H9 (cell line): ENCODE data around the gene GPR137B. TPM values are rescaled to one million over a fixed set of nuclear protein-coding genes. Genes with fewer than 3 reads are reported as not detected.
"Not testable (repeated sequence)": the region's sequence is repeated elsewhere in the genome, so short reads cannot be mapped to it uniquely, and the experiment has no call there.

Source experiments
- DNase-seq: peaks from one replicate; pipeline ENCODE4 v3.0.0-alpha.2; 2017
- H2AFZ ChIP-seq: one replicate; pipeline ENCODE4 v1.6.1; 2013; ENCODE audit warnings: mild to moderate bottlenecking, low read length, control low read depth, moderate library complexity
- H2AK5ac ChIP-seq: 2 replicates; pipeline ENCODE4 v1.6.1; 2013; ENCODE audit warnings: low read length, control low read depth, mixed read lengths; ENCODE audit not compliant: insufficient read length
- H2BK120ac ChIP-seq: one replicate; pipeline ENCODE4 v1.6.1; 2013; ENCODE audit warnings: low read depth, mild to moderate bottlenecking, low read length, control low read depth, inconsistent platforms; ENCODE audit not compliant: poor library complexity, severe bottlenecking
- H2BK12ac ChIP-seq: 2 replicates; pipeline ENCODE4 v1.6.1; 2013; ENCODE audit warnings: low read length, control low read depth, mixed read lengths, low read depth; ENCODE audit not compliant: insufficient read length
- H2BK15ac ChIP-seq: 2 replicates; pipeline ENCODE4 v1.6.1; 2013; ENCODE audit warnings: low read depth, low read length, control low read depth
- H2BK20ac ChIP-seq: one replicate; pipeline ENCODE4 v1.6.1; 2013; ENCODE audit warnings: low read depth, mild to moderate bottlenecking, low read length, control low read depth, inconsistent platforms; ENCODE audit not compliant: poor library complexity, severe bottlenecking
- H2BK5ac ChIP-seq: 2 replicates; pipeline ENCODE4 v1.6.1; 2013; ENCODE audit warnings: low read length, control low read depth, mixed read lengths; ENCODE audit not compliant: insufficient read length
- H3K14ac ChIP-seq: 2 replicates; pipeline ENCODE4 v1.6.1; 2013; ENCODE audit warnings: low read length, control low read depth; ENCODE audit not compliant: insufficient read depth
- H3K18ac ChIP-seq: 2 replicates; pipeline ENCODE4 v1.6.1; 2013; ENCODE audit warnings: low read depth, mild to moderate bottlenecking, mixed read lengths, low read length, control low read depth; ENCODE audit not compliant: insufficient read length
- H3K23ac ChIP-seq: 2 replicates; pipeline ENCODE4 v1.6.1; 2013; ENCODE audit warnings: low read length, control low read depth, mixed read lengths, low read depth; ENCODE audit not compliant: insufficient read length
- H3K23me2 ChIP-seq: 2 replicates; pipeline ENCODE4 v1.6.1; 2013; ENCODE audit warnings: low read depth, mild to moderate bottlenecking, mixed read lengths, low read length, control low read depth; ENCODE audit not compliant: insufficient read length, poor library complexity, severe bottlenecking
- H3K27ac ChIP-seq: 2 replicates; pipeline ENCODE4 v1.5.1; 2013; ENCODE audit warnings: low read length, control low read depth, mixed read lengths, low read depth; ENCODE audit not compliant: insufficient read length
- H3K27me3 ChIP-seq: 2 replicates; pipeline ENCODE4 v1.6.1; 2013; ENCODE audit warnings: low read length, control low read depth, inconsistent platforms; ENCODE audit not compliant: insufficient read depth
- H3K4ac ChIP-seq: 2 replicates; pipeline ENCODE4 v1.6.1; 2013; ENCODE audit warnings: low read depth, mild to moderate bottlenecking, control low read depth, inconsistent platforms, low read length, moderate library complexity
- H3K4me1 ChIP-seq: 2 replicates; pipeline ENCODE4 v1.6.1; 2013; ENCODE audit warnings: low read length, control low read depth, inconsistent platforms; ENCODE audit not compliant: insufficient read depth
- H3K4me2 ChIP-seq: 2 replicates; pipeline ENCODE4 v1.6.1; 2013; ENCODE audit warnings: low read length, control low read depth, mixed read lengths; ENCODE audit not compliant: insufficient read length, insufficient read depth
- H3K56ac ChIP-seq: 2 replicates; pipeline ENCODE4 v1.6.1; 2013; ENCODE audit warnings: low read depth, mild to moderate bottlenecking, mixed read lengths, low read length, control low read depth; ENCODE audit not compliant: insufficient read length
- H3K79me1 ChIP-seq: 2 replicates; pipeline ENCODE4 v1.6.1; 2013; ENCODE audit warnings: low read depth, mild to moderate bottlenecking, moderate library complexity, low read length, control low read depth, inconsistent platforms; ENCODE audit not compliant: insufficient read depth, poor library complexity, severe bottlenecking
- H3K79me2 ChIP-seq: 2 replicates; pipeline ENCODE4 v1.6.1; 2013; ENCODE audit warnings: low read length, control low read depth, inconsistent platforms; ENCODE audit not compliant: insufficient read depth
- H3K9ac ChIP-seq: 2 replicates; pipeline ENCODE4 v1.6.1; 2013; ENCODE audit warnings: low read length, control low read depth, mixed read lengths; ENCODE audit not compliant: insufficient read length; ENCODE audit errors: extremely low read depth
- H3K9me3 ChIP-seq: one replicate; pipeline ENCODE4 v1.6.1; 2013; ENCODE audit warnings: low read depth, low read length, inconsistent platforms; ENCODE audit not compliant: control insufficient read depth
- H3T11ph ChIP-seq: one replicate; pipeline ENCODE4 v1.6.1; 2013; ENCODE audit warnings: mild to moderate bottlenecking, low read length, control low read depth, inconsistent platforms
- H4K20me1 ChIP-seq: one replicate; pipeline ENCODE4 v1.6.1; 2013; ENCODE audit not compliant: control insufficient read depth, insufficient read length, insufficient read depth
- H4K5ac ChIP-seq: 2 replicates; pipeline ENCODE4 v1.6.1; 2013; ENCODE audit warnings: low read depth, mild to moderate bottlenecking, mixed read lengths, low read length, control low read depth; ENCODE audit not compliant: insufficient read length
- H4K8ac ChIP-seq: replicated peaks from 2 replicates; pipeline ENCODE4 v1.6.1; 2013; ENCODE audit warnings: low read length, control low read depth, mixed read lengths, low read depth; ENCODE audit not compliant: insufficient read length
- H4K91ac ChIP-seq: 2 replicates; pipeline ENCODE4 v1.6.1; 2013; ENCODE audit warnings: low read depth, mild to moderate bottlenecking, moderate library complexity, mixed read lengths, low read length, control low read depth; ENCODE audit not compliant: insufficient read length
- H3K27ac Mint-ChIP-seq, 3 experiments: 2 replicates in 2 of 3; 3 replicates in 1 of 3; pipeline ENCODE4 v1.8.0; 2020 to 2021; ENCODE audit warnings: mixed read lengths in 3 of 3, mild to moderate bottlenecking in 1 of 3, moderate library complexity in 1 of 3
- H3K27me3 Mint-ChIP-seq: 2 replicates; pipeline ENCODE4 v1.8.0; 2021; ENCODE audit warnings: low read depth, mild to moderate bottlenecking, moderate library complexity, mixed read lengths
- H3K36me3 Mint-ChIP-seq, 3 experiments: 2 replicates in 2 of 3; 3 replicates in 1 of 3; pipeline ENCODE4 v1.8.0; 2020 to 2021; ENCODE audit warnings: low read depth in 3 of 3, mixed read lengths in 3 of 3; ENCODE audit not compliant: insufficient read depth in 1 of 3
- H3K4me1 Mint-ChIP-seq, 2 experiments: 2 replicates each; pipeline ENCODE4 v1.8.0; 2020; ENCODE audit warnings: mixed read lengths in 2 of 2
- H3K4me3 Mint-ChIP-seq, 2 experiments: 2 replicates in 1 of 2; 3 replicates in 1 of 2; pipeline ENCODE4 v1.8.0; 2020 to 2021; ENCODE audit warnings: mild to moderate bottlenecking in 2 of 2, mixed read lengths in 2 of 2, moderate library complexity in 1 of 2
- H3K9me3 Mint-ChIP-seq, 2 experiments: 2 replicates in 1 of 2; 3 replicates in 1 of 2; pipeline ENCODE4 v1.8.0; 2020; ENCODE audit warnings: mild to moderate bottlenecking in 2 of 2, mixed read lengths in 2 of 2, moderate library complexity in 1 of 2
- CTCF ChIP-seq: fragments of 200-600 bp; sonication (generic); conservative IDR thresholded peaks from 3 replicates; pipeline ENCODE4 v1.8.0; 2021; ENCODE audit warnings: antibody characterized with exemption, mild to moderate bottlenecking
- WGBS: extraction: QIAGEN DNeasy Blood & Tissue Kit; methylation state at CpG from one replicate; pipeline ENCODE4 v1.1.7; 2013; ENCODE audit warnings: missing lambda C conversion rate, low lambda C conversion rate, mixed read lengths; ENCODE audit not compliant: insufficient read length; ENCODE audit errors: extremely low coverage; 5-methylcytosine and 5-hydroxymethylcytosine counted together
- total RNA-seq: library from RNA; stranded (reverse); gene quantifications from 2 replicates; pipeline ENCODE4 v1.2.1, GENCODE V29; 2021

Gene GPR137B
- total RNA-seq, 1 experiment from 2014 or later: 5.9 TPM

- H3K4me3 Mint-ChIP-seq: no peak overlapping the region
- Histone ChIP-seq H3K4ac (no peak overlapping the region), H2BK20ac (no peak overlapping the region), H4K5ac (no peak overlapping the region), H4K20me1 (no peaks in the 10 kb centered on the region), H3K27ac (no peak overlapping the region), H3K4me1 (no peaks in the 10 kb centered on the region; the same call in 1 of the 2 replicates), H3K27me3 (no peaks in the 10 kb centered on the region), H3K79me2 (no peaks in the 10 kb centered on the region), H4K8ac (no peak overlapping the region), H3T11ph (no peak overlapping the region), H3K18ac (no peak overlapping the region), H3K9me3 (no peaks in the 10 kb centered on the region), H3K4me2 (no peak overlapping the region), H3K14ac (no peak overlapping the region), H2AK5ac (no peak overlapping the region), H2BK12ac (no peak overlapping the region), H3K23ac (no peak overlapping the region), H2BK5ac (no peak overlapping the region), H3K56ac (no peak overlapping the region), H3K9ac (no peak overlapping the region), H2BK15ac (no peak overlapping the region), H3K23me2 (no peaks in the 10 kb centered on the region), H2BK120ac (no peak overlapping the region), H4K91ac (no peak overlapping the region), H2AFZ (no peak overlapping the region), H3K79me1 (no peaks in the 10 kb centered on the region)
- H3K27ac Mint-ChIP-seq: no peak overlapping the region
- peaks cover 3% of the 10 kb centered on the region for H3K27me3 Mint-ChIP-seq
- peaks cover 26 to 41% (median 33%) of the 10 kb centered on the region in 3 experiments for H3K36me3 Mint-ChIP-seq
- peaks cover 25 to 28% of the 10 kb centered on the region in 2 experiments for H3K9me3 Mint-ChIP-seq
- DNase-seq: no peak
- peaks cover 0 to 4% of the 10 kb centered on the region in 2 experiments; a peak in 2 of 4 replicates for H3K4me1 Mint-ChIP-seq
- WGBS: 91% methylated on average over 3 of the region's 9 CpGs
- TF ChIP-seq CTCF: no peak
Observed at GRCh38 chr1:236161230-236161629, 18.9 kb downstream of the GPR137B start.

- H3K4ac ChIP-seq, H3K4me1 ChIP-seq, H2BK20ac ChIP-seq, H2BK12ac ChIP-seq, H4K20me1 ChIP-seq, H3K23ac ChIP-seq, H4K91ac ChIP-seq, H2AK5ac ChIP-seq, H3K4me1 Mint-ChIP-seq, H3K4me3 Mint-ChIP-seq, H3K9ac ChIP-seq, H3K27me3 ChIP-seq, H3K56ac ChIP-seq, H3K9me3 ChIP-seq, H3K27ac ChIP-seq, H3T11ph ChIP-seq, H2BK120ac ChIP-seq, H3K4me2 ChIP-seq, H4K5ac ChIP-seq, H2BK15ac ChIP-seq, H3K27ac Mint-ChIP-seq, H3K18ac ChIP-seq, H3K14ac ChIP-seq, H3K79me1 ChIP-seq, H2BK5ac ChIP-seq, H4K8ac ChIP-seq, H2AFZ ChIP-seq, DNase-seq, H3K27me3 Mint-ChIP-seq, H3K23me2 ChIP-seq, H3K79me2 ChIP-seq: not testable (repeated sequence)
- no CpG with 5 or more reads among the region's 3 CpGs for WGBS
- H3K9me3 Mint-ChIP-seq: peaks cover 25 to 28% of the 10 kb centered on the region in 2 experiments
- H3K36me3 Mint-ChIP-seq: peaks cover 26 to 43% (median 33%) of the 10 kb centered on the region in 3 experiments
Observed at GRCh38 chr1:236161755-236162154, 19.4 kb downstream of the GPR137B start.
